ENCODE data around the gene PCARE.

DNA sequence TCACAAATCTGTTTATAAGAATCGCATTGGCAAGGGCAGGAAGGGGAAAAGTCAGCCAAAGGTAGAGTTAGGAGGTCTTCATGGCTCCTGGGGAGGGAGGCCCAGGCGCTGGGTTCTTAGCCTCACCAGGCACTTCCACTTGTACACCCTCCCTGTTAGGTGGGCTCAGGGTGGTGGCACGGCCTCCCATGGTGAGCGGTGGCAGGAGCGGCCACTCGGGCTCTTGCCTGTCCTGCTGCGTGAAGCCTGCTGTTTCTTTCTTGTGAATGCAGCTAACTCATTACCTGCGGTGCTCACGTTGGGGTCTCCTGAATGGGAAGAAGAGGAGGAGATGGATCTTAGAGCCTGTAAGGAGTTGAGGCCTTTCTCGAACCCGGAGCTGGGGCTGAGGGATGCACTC is 52.4 kb downstream of the PCARE start:
- TF ChIP-seq, protein P1, sequence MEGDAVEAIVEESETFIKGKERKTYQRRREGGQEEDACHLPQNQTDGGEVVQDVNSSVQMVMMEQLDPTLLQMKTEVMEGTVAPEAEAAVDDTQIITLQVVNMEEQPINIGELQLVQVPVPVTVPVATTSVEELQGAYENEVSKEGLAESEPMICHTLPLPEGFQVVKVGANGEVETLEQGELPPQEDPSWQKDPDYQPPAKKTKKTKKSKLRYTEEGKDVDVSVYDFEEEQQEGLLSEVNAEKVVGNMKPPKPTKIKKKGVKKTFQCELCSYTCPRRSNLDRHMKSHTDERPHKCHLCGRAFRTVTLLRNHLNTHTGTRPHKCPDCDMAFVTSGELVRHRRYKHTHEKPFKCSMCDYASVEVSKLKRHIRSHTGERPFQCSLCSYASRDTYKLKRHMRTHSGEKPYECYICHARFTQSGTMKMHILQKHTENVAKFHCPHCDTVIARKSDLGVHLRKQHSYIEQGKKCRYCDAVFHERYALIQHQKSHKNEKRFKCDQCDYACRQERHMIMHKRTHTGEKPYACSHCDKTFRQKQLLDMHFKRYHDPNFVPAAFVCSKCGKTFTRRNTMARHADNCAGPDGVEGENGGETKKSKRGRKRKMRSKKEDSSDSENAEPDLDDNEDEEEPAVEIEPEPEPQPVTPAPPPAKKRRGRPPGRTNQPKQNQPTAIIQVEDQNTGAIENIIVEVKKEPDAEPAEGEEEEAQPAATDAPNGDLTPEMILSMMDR (IDR thresholded peaks at IDR 0.05) = no peak
- TF ChIP-seq POLR2A (IDR thresholded peaks at IDR 0.05) = no peak
